Cardiac fibroblast (primary cell): Measurements from ENCODE around the gene GALNT17.

Source experiments
- DNase-seq, 2 donors: peaks; one replicate each; pipeline versions ENCODE4 v3.0.0 to v3.0.0-alpha.2; 2010; ENCODE audit warnings: low read depth in 2 of 2
- H3K4me3 ChIP-seq, 2 donors: replicated peaks in 1 of 2; 1 replicate in 1 of 2; 2 replicates in 1 of 2; pipeline ENCODE4 v1.5.1; 2011; ENCODE audit warnings: low read depth in 2 of 2, low read length in 2 of 2, mild to moderate bottlenecking in 2 of 2, moderate library complexity in 1 of 2
- TF ChIP-seq, protein P1 (sequence below): IDR thresholded peaks from one replicate; pipeline ENCODE4 v1.5.1; 2011; ENCODE audit warnings: low read depth, mild to moderate bottlenecking, low read length, inconsistent platforms

The GALNT17 gene

DNA sequence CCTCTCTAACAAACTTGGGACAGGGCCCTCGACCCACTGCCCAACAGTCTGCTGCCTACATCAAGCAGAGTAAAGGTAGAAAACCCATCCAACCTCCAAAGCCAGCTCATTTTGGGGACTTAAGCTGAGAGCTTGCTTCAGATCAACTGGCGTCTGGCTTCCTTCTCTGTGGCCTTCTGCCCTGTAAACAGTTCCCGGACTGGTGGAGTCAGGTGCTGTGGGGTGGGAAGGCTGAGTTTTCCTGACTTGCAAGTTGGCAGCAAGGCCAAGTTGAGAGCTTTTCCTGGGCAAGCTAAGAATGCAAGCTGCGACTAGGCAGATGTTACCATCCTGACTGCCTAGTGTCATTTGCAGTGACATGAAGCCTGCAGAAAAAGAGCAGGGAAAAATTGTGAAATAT is 3.7 kb downstream of the GALNT17 start:
- no peak overlapping the region for H3K4me3 ChIP-seq
- TF ChIP-seq, protein P1, sequence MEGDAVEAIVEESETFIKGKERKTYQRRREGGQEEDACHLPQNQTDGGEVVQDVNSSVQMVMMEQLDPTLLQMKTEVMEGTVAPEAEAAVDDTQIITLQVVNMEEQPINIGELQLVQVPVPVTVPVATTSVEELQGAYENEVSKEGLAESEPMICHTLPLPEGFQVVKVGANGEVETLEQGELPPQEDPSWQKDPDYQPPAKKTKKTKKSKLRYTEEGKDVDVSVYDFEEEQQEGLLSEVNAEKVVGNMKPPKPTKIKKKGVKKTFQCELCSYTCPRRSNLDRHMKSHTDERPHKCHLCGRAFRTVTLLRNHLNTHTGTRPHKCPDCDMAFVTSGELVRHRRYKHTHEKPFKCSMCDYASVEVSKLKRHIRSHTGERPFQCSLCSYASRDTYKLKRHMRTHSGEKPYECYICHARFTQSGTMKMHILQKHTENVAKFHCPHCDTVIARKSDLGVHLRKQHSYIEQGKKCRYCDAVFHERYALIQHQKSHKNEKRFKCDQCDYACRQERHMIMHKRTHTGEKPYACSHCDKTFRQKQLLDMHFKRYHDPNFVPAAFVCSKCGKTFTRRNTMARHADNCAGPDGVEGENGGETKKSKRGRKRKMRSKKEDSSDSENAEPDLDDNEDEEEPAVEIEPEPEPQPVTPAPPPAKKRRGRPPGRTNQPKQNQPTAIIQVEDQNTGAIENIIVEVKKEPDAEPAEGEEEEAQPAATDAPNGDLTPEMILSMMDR = no peak
- DNase-seq = no peak

- H3K4me3 ChIP-seq = no peak overlapping the region
- TF ChIP-seq, protein P1 = no peak
- DNase-seq = no peak
Measured at GRCh38 chr7:71137479-71137878, 5.5 kb downstream of the GALNT17 start.

- no peak for DNase-seq
- TF ChIP-seq, protein P1 = no peak
Measured at GRCh38 chr7:71140264-71140663, 8.3 kb downstream of the GALNT17 start.

DNA sequence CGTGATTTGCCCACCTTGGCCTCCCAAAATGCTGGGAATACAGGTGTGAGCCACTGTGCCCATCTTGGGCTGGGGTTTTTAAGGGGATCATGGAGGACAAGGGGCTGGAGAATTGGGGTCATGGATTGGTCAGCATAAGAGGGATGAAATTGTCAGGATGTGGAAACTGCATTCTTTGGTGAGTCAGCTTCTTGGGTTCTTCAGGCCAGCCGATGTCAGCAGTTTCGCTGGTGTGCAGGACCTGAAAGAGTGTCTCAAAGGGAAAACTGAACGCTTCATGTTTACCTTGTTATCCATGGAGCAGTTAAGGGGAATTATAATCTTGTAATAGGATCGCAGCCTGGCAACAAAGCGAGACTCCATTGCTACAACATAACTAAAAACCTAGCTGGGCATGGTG is 13.0 kb downstream of the GALNT17 start:
- TF ChIP-seq, protein P1 = no peak
- DNase-seq = no peak
- no peak overlapping the region for H3K4me3 ChIP-seq

More at GRCh38 chr7:71140264-71140663, 8.3 kb downstream of the GALNT17 start:
- no peak overlapping the region for H3K4me3 ChIP-seq

GRCh38 chr7:71145906-71146901 is 14.3 kb downstream of the GALNT17 start:
- H3K4me3 ChIP-seq = no peak overlapping the region
- no peak for DNase-seq
- TF ChIP-seq, protein P1 = no peak

DNA sequence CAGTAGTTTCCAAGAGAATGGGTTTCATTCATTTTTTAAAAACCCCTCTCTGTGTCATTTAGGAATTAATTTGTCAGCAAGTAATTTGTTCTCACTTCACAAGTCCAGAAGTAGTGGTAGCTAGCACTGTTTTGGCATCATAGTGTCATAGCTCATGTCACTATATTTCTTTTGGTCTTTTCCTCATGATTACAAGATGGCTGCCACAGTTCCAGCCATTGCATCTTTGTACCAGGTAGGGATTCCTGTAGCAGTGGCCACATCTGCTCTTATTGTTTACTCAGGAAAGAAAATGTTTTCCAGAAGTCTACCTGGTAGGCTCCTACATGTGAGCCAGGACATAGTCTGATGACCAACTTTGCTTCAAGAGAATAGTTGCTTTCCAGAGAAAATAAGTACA is 16.2 kb downstream of the GALNT17 start:
- H3K4me3 ChIP-seq = no peak overlapping the region
- TF ChIP-seq, protein P1 = no peak
- no peak for DNase-seq
